Endodermal cell (in vitro differentiated cells): ENCODE measurements around the gene ENAH. TPM values are rescaled to one million over a fixed set of nuclear protein-coding genes. Genes with fewer than 3 reads are reported as not detected.

Experiments used
- DNase-seq: peaks from one replicate; pipeline ENCODE4 v3.0.0-alpha.2; 2017
- H3K27ac ChIP-seq: 2 replicates; pipeline ENCODE4 v1.5.1; 2013; ENCODE audit warnings: mild to moderate bottlenecking, low read depth, low read length, moderate library complexity
- H3K27me3 ChIP-seq: 2 replicates; pipeline ENCODE4 v1.6.1; 2013; ENCODE audit warnings: mild to moderate bottlenecking, low read length, moderate library complexity; ENCODE audit not compliant: insufficient read depth, control insufficient read depth, poor library complexity, severe bottlenecking
- H3K36me3 ChIP-seq: 2 replicates; pipeline ENCODE4 v1.7.0; 2013; ENCODE audit warnings: mild to moderate bottlenecking, low read length, moderate library complexity; ENCODE audit not compliant: control insufficient read depth, insufficient read depth
- H3K4me1 ChIP-seq: one replicate; pipeline ENCODE4 v1.7.0; 2013; ENCODE audit warnings: low read length; ENCODE audit not compliant: control insufficient read depth, insufficient read depth
- H3K4me3 ChIP-seq: 2 replicates; pipeline ENCODE4 v1.5.1; 2013; ENCODE audit warnings: mild to moderate bottlenecking, low read length, moderate library complexity
- H3K9ac ChIP-seq: 2 replicates; pipeline ENCODE4 v1.6.1; 2013; ENCODE audit warnings: mild to moderate bottlenecking, low read length, moderate library complexity; ENCODE audit not compliant: poor library complexity, severe bottlenecking; ENCODE audit errors: extremely low read depth
- H3K9me3 ChIP-seq: 2 replicates; pipeline ENCODE4 v1.6.1; 2013; ENCODE audit warnings: mild to moderate bottlenecking, low read length, moderate library complexity; ENCODE audit not compliant: control insufficient read depth
- H3K27ac Mint-ChIP-seq: 2 replicates; pipeline ENCODE4 v1.8.0; 2020; ENCODE audit warnings: mixed read lengths
- H3K27me3 Mint-ChIP-seq: 2 replicates; pipeline ENCODE4 v1.8.0; 2021; ENCODE audit warnings: mild to moderate bottlenecking, mixed read lengths; ENCODE audit not compliant: insufficient read depth
- H3K36me3 Mint-ChIP-seq: 2 replicates; pipeline ENCODE4 v1.8.0; 2020; ENCODE audit warnings: low read depth, mixed read lengths
- H3K4me1 Mint-ChIP-seq: 2 replicates; pipeline ENCODE4 v1.8.0; 2020; ENCODE audit warnings: mixed read lengths
- H3K4me3 Mint-ChIP-seq: 2 replicates; pipeline ENCODE4 v1.8.0; 2020; ENCODE audit warnings: mild to moderate bottlenecking, moderate library complexity, mixed read lengths
- H3K9me3 Mint-ChIP-seq: 2 replicates; pipeline ENCODE4 v1.8.0; 2020; ENCODE audit warnings: mild to moderate bottlenecking, mixed read lengths
- WGBS, 2 experiments: methylation state at CpG; one replicate each; pipeline versions ENCODE4 v1.1.5 to v1.1.7; 2013; ENCODE audit warnings: missing lambda C conversion rate in 2 of 2, mixed read lengths in 1 of 2; ENCODE audit not compliant: insufficient coverage in 1 of 2, insufficient read length in 1 of 2; 5-methylcytosine and 5-hydroxymethylcytosine counted together
- total RNA-seq, 2 donors: library from RNA; stranded (reverse); fragmentation: NEBNext Ultra II Directional in 1 of 2; extraction: Animal tissue kit (Norgen Biotek cat#: 25700) in 1 of 2; gene quantifications; 2 replicates in 1 of 2; 3 replicates in 1 of 2; pipeline ENCODE4 v1.2.1, GENCODE V29; 2021
- TF ChIP-seq, protein P1 (sequence below): fragments of 200-600 bp; sonication (generic); conservative IDR thresholded peaks from 2 replicates; pipeline ENCODE4 v1.5.0; 2021; ENCODE audit warnings: antibody characterized with exemption, mild to moderate bottlenecking

Gene ENAH
- total RNA-seq, 2 donors from 2014 or later: 263 to 267 TPM

DNA sequence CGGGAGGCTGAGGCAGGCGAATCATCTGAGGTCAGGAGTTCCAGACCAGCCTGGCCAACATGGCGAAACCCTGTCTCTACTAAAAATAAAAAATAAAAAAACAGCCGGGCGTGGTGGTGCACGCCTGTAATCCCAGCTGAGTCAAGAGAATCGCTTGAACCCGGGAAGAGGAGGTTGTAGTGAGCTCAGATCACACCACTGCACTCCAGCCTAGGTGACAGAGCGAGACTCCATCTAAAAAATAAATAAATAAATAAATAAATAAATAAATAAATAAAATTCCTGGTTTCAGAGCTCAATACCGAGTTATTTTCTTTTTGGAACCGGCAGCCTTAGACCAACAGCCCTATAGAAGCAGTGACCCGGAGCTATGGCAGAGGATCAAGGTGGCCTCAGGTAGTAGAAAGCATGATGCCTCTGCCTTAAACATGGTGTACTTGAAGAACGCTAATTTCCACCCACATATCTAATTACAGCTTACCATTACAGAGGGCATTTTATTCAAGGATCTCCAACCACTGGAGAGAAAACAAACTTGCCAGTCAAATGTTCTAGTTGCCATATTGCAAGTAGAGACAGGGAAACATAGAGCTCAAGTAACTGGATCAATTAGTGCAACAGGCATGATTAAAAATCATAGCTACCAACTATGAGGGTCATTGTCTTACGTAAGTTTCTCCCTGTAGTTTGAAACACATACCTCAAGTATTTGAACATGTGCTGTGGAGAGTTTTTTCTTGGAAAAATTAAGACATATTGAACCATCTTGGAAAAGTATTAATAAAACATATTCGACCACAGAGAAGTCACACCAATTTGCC is 2.0 kb upstream of the ENAH start:
- no peaks in the 10 kb centered on the region for H3K27me3 Mint-ChIP-seq
- peaks cover 11% of the 10 kb centered on the region for H3K4me1 Mint-ChIP-seq
- no peak overlapping the region for H3K9ac ChIP-seq
- H3K27ac ChIP-seq: no peak overlapping the region
- no peaks in the 10 kb centered on the region for H3K9me3 ChIP-seq
- no peaks in the 10 kb centered on the region for H3K9me3 Mint-ChIP-seq
- no peak for DNase-seq
- H3K4me3 ChIP-seq: no peak overlapping the region
- H3K36me3 ChIP-seq: peaks cover 3% of the 10 kb centered on the region
- no peaks in the 10 kb centered on the region for H3K27me3 ChIP-seq
- H3K27ac Mint-ChIP-seq: no peak overlapping the region
- TF ChIP-seq, protein P1, sequence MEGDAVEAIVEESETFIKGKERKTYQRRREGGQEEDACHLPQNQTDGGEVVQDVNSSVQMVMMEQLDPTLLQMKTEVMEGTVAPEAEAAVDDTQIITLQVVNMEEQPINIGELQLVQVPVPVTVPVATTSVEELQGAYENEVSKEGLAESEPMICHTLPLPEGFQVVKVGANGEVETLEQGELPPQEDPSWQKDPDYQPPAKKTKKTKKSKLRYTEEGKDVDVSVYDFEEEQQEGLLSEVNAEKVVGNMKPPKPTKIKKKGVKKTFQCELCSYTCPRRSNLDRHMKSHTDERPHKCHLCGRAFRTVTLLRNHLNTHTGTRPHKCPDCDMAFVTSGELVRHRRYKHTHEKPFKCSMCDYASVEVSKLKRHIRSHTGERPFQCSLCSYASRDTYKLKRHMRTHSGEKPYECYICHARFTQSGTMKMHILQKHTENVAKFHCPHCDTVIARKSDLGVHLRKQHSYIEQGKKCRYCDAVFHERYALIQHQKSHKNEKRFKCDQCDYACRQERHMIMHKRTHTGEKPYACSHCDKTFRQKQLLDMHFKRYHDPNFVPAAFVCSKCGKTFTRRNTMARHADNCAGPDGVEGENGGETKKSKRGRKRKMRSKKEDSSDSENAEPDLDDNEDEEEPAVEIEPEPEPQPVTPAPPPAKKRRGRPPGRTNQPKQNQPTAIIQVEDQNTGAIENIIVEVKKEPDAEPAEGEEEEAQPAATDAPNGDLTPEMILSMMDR: no peak
- 84 to 91% methylated on average over 9 to 14 of the region's 15 CpGs for WGBS, 2 experiments
- H3K4me1 ChIP-seq: no peaks in the 10 kb centered on the region
- no peaks in the 10 kb centered on the region for H3K36me3 Mint-ChIP-seq
- peak overlapping the region; percentile 98 for H3K4me3 Mint-ChIP-seq

DNA sequence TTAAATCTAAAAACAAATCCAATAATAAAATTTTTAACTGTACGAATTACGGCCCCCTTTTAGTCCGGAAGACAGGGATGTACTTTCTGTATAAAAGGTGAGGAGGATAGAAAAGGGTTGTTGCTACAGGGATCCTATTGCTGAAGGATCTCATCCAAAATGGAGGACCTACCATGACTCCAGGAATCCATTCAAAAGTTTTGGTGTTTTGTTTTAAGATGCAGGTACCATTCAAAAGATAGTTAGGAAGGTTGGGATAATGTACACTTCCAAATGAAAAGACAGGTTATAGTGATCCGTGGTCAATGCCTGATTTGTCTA is 1.3 kb upstream of the ENAH start:
- Histone ChIP-seq H3K36me3 (peaks cover 7% of the 10 kb centered on the region), H3K4me1 (no peaks in the 10 kb centered on the region), H3K27ac (no peak overlapping the region), H3K9ac (peak overlapping the region; percentile 83), H3K9me3 (no peaks in the 10 kb centered on the region), H3K27me3 (no peaks in the 10 kb centered on the region), H3K4me3 (peak overlapping the region; percentile 90)
- Mint-ChIP-seq H3K36me3 (no peaks in the 10 kb centered on the region), H3K4me1 (peaks cover 15% of the 10 kb centered on the region), H3K4me3 (peak overlapping the region; percentile 98), H3K9me3 (no peaks in the 10 kb centered on the region), H3K27me3 (no peaks in the 10 kb centered on the region), H3K27ac (no peak overlapping the region)
- TF ChIP-seq, protein P1: no peak
- WGBS, 2 experiments: 71 to 100% methylated on average over 1 to 4 of the region's 4 CpGs
- no peak for DNase-seq

DNA sequence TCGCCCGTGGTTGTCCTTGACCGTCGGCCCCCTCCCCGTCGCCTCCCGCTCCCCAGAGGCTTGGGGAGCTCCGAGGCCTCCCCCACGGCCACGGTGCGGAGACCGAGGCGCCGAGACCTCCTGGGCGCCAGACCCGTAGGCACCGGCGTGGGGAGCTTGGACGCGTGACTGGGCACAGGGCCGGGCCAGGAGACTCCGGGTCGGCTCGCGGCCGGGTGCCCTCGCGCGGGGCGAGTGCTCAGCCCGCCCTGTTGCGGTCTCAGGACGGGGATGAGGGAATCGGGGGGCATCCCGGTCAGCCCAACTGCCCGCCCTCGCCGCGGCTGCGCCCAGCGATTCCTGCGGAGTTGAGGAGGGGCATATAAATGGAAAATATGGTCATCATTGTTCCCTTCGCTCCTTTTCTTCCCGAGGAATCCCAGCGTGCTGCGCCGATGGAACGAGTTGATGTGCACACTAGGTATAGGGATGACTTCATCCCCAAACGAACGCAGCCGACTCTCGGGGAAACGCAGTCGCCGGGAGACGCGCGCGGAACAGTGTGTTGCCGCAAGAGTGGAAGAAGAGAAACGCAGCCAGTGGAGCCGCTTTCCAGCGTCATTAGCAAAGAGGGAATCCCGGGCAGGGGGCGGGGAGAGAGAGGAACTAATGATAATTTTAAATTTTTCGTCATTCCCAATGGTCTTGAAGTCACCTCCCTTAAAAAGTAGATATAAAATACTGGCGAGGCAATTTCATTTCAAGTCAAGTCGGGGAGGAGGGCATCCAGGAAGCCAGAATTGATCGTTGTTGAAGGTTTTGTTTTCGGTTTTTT is 747 bp upstream of the ENAH start:
- H3K9me3 ChIP-seq: no peaks in the 10 kb centered on the region
- H3K27ac Mint-ChIP-seq: peak overlapping the region; percentile 96
- peak overlapping the region; percentile 90 for H3K4me3 ChIP-seq
- peaks cover 20% of the 10 kb centered on the region for H3K4me1 Mint-ChIP-seq
- H3K9ac ChIP-seq: peak overlapping the region; percentile 83
- no peaks in the 10 kb centered on the region for H3K27me3 Mint-ChIP-seq
- peaks cover 5% of the 10 kb centered on the region for H3K4me1 ChIP-seq
- peaks cover 7% of the 10 kb centered on the region for H3K36me3 ChIP-seq
- H3K36me3 Mint-ChIP-seq: no peaks in the 10 kb centered on the region
- H3K4me3 Mint-ChIP-seq: peak overlapping the region; percentile 98
- peak; percentile 85 for DNase-seq
- H3K9me3 Mint-ChIP-seq: no peaks in the 10 kb centered on the region
- TF ChIP-seq, protein P1: no peak
- peak overlapping the region; percentile 98 for H3K27ac ChIP-seq
- 2 to 3% methylated on average over 27 to 70 of the region's 70 CpGs for WGBS, 2 experiments
- no peaks in the 10 kb centered on the region for H3K27me3 ChIP-seq
